ENCODE measurements around the gene DSN1.
A peak's percentile ranks its signal among the peaks of the same experiment; 100 is the strongest.

Gene DSN1, protein sequence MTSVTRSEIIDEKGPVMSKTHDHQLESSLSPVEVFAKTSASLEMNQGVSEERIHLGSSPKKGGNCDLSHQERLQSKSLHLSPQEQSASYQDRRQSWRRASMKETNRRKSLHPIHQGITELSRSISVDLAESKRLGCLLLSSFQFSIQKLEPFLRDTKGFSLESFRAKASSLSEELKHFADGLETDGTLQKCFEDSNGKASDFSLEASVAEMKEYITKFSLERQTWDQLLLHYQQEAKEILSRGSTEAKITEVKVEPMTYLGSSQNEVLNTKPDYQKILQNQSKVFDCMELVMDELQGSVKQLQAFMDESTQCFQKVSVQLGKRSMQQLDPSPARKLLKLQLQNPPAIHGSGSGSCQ

DNA sequence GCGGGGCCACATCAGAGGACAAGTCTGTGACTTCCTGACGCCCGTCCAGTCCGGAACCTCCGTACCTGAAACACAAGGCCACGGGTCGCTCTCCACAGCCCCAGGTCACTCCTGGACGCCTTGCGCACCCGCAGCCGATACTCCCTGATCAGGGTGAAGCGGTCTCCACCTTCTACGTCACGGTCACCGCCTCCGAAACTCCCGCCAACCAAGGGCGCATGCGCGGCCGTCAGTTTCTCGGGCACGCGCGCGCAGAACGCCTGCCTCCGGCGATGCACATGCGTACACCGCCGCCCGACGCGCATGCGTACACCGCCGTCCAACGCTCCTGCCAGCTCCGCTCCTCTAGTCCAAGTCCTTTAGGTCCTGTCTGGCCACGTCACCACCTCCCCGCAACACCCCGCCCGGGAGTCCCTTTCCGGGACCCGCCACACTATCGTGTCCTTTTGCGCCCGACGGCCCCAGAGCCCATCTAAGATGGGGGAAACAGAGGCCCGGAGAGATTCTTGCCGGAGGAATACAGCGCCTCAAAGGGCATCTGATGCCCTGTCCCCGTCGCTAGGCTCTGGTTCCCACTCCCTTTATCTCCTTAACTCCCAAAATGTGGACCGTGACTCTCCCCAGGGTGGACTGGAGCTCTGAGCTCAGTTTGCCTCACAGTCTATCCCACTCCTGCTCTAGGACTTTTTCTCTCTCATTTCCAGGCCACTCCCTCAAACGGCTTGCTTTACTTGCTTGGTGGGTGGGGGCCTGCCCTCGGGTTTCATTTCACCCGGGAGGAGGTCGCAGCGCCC lies at the start of gene DSN1:
TSS of gene DSN1 (minus strand) at position 167 of the 794 bp plus-strand sequence. CDS start 2,305 bp downstream, outside the sequence.
- Mint-ChIP-seq H3K9me3 (no peaks in the 10 kb centered on the region), H3K4me3 (peak within 1 kb of the TSS; percentile 87)
- peak; percentile 100 for DNase-seq (ENCODE audit: low spot score)

DNA sequence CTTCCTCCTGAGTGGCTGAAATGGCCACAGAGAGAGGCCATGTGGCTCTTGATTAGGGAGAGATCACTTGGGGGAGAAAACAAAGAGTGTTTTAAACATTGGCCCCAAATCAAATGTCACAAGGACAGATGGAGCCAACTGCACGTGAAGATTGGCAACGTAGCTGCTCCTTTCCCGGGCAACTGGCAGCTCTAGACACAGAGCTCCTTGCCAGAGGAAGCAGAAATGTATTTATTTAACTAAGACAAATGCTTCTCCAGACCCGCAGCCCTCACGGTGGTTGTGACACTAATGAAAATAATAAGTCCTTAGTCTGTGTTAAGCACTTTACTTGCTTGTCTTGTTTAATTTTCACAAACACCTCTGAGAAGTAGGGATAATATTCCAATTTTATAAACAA lies 49.6 kb upstream of the DSN1 start:
- Mint-ChIP-seq H3K9me3 (no peaks in the 10 kb centered on the region), H3K4me3 (no peak overlapping the region), H3K36me3 (ENCODE audit: low read depth) (peaks cover 2% of the 10 kb centered on the region), H3K4me1 (ENCODE audit: low read depth) (peaks cover 12% of the 10 kb centered on the region), H3K27me3 (ENCODE audit: low read depth) (no peaks in the 10 kb centered on the region), H3K27ac (no peak overlapping the region)
- no peak for DNase-seq (ENCODE audit: low spot score)

More for the DNA sequence above, at the start of gene DSN1:
- Mint-ChIP-seq H3K27me3 (ENCODE audit: low read depth) (peaks cover 2% of the 10 kb centered on the region), H3K36me3 (ENCODE audit: low read depth) (peaks cover 17% of the 10 kb centered on the region), H3K4me1 (ENCODE audit: low read depth) (peaks cover 36% of the 10 kb centered on the region), H3K27ac (peak within 1 kb of the TSS; percentile 98)

DNA sequence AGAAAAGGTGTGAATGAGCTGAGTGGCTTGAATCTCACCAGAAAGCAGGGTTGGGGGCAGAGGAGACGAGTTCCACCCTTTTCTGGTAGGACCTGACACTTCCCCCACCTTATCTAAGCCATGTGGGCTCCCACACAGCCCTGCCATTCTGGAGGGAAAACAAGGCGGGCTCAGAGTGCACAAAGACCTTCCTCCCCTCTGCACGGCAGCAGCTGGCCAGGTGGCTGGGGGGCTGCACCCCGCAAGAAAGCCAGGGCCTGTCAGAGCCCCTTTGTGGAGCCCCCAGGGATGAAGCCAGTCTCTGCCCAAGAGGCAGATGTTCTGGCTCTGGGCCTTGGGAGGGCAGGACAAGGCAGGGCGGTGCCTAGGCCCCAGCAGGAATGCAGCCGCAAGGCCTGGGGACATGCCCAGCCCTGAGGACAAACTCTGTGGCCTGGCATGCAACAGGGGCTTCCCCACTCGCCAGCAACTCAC lies 48.4 kb upstream of the DSN1 start:
- no peak overlapping the region for H3K27ac Mint-ChIP-seq
- peaks cover 2% of the 10 kb centered on the region for H3K36me3 Mint-ChIP-seq (ENCODE audit: low read depth)
- no peaks in the 10 kb centered on the region for H3K27me3 Mint-ChIP-seq (ENCODE audit: low read depth)
- DNase-seq (ENCODE audit: low spot score), result no peak
- peaks cover 3% of the 10 kb centered on the region for H3K4me1 Mint-ChIP-seq (ENCODE audit: low read depth)
- no peaks in the 10 kb centered on the region for H3K9me3 Mint-ChIP-seq
- H3K4me3 Mint-ChIP-seq, result no peak overlapping the region

DNA sequence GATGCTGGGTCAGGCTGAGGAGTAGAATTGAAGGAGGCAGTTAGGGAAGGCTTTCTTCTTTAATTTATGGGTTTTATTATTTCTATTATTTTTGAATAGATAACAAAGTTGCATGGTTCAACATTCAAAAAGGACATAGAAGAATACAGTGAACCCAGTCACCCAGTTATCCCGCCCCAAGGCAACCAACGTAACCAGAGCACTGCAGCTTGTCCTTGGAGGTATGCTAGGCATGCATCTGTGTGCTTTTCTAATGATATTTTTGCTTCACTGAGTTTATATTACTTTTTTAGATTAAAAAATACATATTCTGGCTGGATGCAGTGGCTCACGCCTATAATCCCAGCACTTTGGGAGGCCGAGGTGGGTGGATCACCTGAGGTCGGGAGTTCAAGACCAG lies 47.4 kb upstream of the DSN1 start:
- no peaks in the 10 kb centered on the region for H3K36me3 Mint-ChIP-seq (ENCODE audit: low read depth)
- H3K27ac Mint-ChIP-seq, result no peak overlapping the region
- no peaks in the 10 kb centered on the region for H3K4me1 Mint-ChIP-seq (ENCODE audit: low read depth)
- H3K9me3 Mint-ChIP-seq, result no peaks in the 10 kb centered on the region
- H3K27me3 Mint-ChIP-seq (ENCODE audit: low read depth), result no peaks in the 10 kb centered on the region
- DNase-seq (ENCODE audit: low spot score), result no peak
- H3K4me3 Mint-ChIP-seq, result no peak overlapping the region

DNA sequence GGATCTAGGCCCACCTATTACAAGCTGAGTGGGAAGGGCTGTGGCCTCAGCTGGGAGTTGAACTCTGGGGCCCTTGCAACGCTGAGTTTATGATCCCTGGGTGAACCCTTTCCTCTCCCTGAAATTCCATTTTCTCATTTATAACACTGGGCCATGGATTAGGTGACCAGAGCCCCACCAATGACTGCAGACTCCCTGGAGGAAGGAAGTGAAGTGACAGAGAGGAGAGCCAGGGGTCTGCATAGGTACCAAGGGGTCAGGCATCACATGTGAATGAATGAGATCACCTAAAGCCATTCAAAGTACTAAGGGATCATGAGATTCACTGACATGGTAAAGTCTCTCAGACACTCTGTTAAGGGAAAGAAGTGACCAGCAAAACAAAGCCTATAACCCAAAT lies 46.5 kb upstream of the DSN1 start:
- H3K36me3 Mint-ChIP-seq (ENCODE audit: low read depth), result no peaks in the 10 kb centered on the region
- no peak for DNase-seq (ENCODE audit: low spot score)
- no peak overlapping the region for H3K27ac Mint-ChIP-seq
- no peaks in the 10 kb centered on the region for H3K27me3 Mint-ChIP-seq (ENCODE audit: low read depth)
- H3K9me3 Mint-ChIP-seq, result no peaks in the 10 kb centered on the region
- no peaks in the 10 kb centered on the region for H3K4me1 Mint-ChIP-seq (ENCODE audit: low read depth)
- H3K4me3 Mint-ChIP-seq, result no peak overlapping the region

DNA sequence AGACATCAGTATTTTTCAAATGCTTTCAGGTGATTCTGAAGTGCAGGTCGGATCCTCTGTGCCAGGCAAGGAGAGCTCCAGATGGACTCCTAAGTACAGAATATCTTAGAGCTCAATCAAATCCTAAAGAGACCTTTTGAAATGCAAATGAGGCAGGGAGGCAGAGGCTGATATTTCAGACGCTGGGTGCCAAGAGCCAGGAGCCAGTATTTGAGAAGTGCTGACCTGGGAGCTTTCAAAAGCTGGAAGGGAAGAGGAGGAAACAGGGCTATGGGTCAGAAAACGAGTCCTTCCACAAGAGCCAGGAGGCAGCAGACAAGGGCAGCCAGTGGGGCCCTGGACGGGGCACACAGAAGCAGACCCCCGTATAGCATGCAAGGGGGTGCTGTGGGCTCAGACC lies 46.1 kb upstream of the DSN1 start:
- H3K36me3 Mint-ChIP-seq (ENCODE audit: low read depth), result no peaks in the 10 kb centered on the region
- H3K27ac Mint-ChIP-seq, result no peak overlapping the region
- no peak overlapping the region for H3K4me3 Mint-ChIP-seq
- no peaks in the 10 kb centered on the region for H3K27me3 Mint-ChIP-seq (ENCODE audit: low read depth)
- H3K4me1 Mint-ChIP-seq (ENCODE audit: low read depth), result no peaks in the 10 kb centered on the region
- no peak for DNase-seq (ENCODE audit: low spot score)
- no peaks in the 10 kb centered on the region for H3K9me3 Mint-ChIP-seq

DNA sequence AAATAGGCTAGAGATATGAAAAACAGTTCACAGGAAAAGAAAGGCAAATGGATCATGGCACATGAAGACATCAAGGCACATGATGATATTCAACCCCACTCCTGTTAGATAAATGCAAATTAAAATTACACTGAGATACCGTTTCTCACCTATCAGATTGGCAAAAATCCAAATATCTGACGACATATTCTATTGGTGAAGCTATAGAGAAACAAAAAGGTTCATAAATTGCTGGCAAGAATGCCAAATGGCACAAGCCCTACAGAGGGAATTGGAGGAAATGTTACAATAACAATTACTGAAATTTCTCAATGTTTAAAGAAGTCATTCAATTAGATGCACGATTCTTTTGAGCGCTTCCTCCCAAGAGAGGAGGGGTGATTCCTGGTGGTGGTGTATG lies 45.3 kb upstream of the DSN1 start:
- DNase-seq (ENCODE audit: low spot score), result no peak
- Mint-ChIP-seq H3K27ac (no peak overlapping the region), H3K4me3 (no peak overlapping the region), H3K27me3 (ENCODE audit: low read depth) (no peaks in the 10 kb centered on the region), H3K4me1 (ENCODE audit: low read depth) (no peaks in the 10 kb centered on the region), H3K9me3 (no peaks in the 10 kb centered on the region), H3K36me3 (ENCODE audit: low read depth) (no peaks in the 10 kb centered on the region)

DNA sequence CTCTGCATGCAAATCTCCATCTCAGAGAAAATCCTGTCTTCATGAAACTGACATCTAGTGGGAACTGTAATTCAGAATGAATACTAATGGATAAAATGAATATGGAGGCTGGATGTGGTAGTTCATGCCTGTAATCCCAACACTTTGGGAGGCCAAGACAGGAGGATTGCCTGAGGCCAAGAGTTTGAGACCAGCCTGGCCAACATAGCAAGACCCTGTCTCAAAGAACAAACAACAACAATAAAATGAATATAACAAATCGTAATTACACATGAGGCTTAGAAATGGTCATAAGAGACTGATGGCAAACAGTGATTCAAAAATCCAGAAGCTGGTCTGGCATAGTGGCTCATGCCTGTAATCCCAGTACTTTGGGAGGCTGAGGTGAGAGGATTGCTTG lies 44.6 kb upstream of the DSN1 start:
- H3K4me3 Mint-ChIP-seq, result no peak overlapping the region
- H3K4me1 Mint-ChIP-seq (ENCODE audit: low read depth), result no peaks in the 10 kb centered on the region
- H3K9me3 Mint-ChIP-seq, result no peaks in the 10 kb centered on the region
- peaks cover 2% of the 10 kb centered on the region for H3K36me3 Mint-ChIP-seq (ENCODE audit: low read depth)
- H3K27ac Mint-ChIP-seq, result no peak overlapping the region
- no peaks in the 10 kb centered on the region for H3K27me3 Mint-ChIP-seq (ENCODE audit: low read depth)
- DNase-seq (ENCODE audit: low spot score), result no peak

DNA sequence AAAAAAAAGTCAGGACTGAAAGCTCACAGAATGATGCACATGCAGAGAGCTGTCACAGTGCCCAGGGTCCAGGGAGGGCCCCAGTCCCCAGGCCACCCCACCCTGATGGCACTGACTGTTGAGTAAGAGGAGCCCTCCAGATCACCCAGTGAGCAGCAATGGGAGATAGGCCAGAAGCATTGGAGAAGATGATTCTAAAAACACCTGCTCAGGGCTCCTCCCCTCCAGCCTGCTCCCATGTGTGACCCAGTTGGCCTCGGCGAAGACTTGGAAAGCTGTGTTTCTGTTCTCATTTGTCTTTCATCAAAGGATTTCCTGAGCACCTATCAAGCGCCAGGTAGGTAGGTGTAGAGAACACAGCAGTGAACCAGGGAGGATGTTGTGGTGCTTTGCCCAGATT lies 43.9 kb upstream of the DSN1 start:
- DNase-seq (ENCODE audit: low spot score), result no peak
- Mint-ChIP-seq H3K4me3 (no peak overlapping the region), H3K27ac (no peak overlapping the region), H3K36me3 (ENCODE audit: low read depth) (peaks cover 2% of the 10 kb centered on the region), H3K27me3 (ENCODE audit: low read depth) (no peaks in the 10 kb centered on the region), H3K9me3 (no peaks in the 10 kb centered on the region), H3K4me1 (ENCODE audit: low read depth) (no peaks in the 10 kb centered on the region)

DNA sequence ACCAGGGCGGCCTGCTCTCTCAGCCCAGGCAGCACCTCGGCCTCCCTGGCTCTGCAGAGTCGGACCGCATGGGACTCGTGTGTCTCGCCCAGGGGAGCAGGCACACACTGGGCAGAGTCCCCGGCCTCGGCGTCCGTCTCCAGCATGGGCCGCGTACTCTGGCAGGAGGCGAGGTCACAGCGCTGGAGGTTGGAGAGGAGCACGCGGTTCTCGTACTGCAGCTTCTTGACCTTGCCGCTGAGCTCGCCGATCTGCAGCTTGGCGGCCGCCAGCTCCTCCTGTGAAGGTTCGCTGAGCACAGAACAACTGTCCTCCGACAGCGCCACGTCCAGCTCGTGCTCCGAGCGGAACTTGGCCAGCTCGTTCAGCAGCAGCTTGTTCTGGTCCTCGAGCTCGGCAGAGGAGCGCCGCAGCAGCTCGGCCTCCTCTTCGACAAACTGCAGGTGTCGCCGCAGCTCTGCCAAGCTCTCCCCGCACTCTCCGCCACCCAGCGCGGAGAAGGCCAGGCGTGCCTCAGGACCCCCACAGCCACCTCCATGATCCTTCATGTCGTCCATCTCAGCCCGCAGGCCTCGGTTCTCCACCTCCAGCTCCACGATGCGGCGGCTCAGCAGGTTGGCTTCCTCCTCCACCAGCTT lies 42.0 kb upstream of the DSN1 start:
- no peaks in the 10 kb centered on the region for H3K4me1 Mint-ChIP-seq (ENCODE audit: low read depth)

DNA sequence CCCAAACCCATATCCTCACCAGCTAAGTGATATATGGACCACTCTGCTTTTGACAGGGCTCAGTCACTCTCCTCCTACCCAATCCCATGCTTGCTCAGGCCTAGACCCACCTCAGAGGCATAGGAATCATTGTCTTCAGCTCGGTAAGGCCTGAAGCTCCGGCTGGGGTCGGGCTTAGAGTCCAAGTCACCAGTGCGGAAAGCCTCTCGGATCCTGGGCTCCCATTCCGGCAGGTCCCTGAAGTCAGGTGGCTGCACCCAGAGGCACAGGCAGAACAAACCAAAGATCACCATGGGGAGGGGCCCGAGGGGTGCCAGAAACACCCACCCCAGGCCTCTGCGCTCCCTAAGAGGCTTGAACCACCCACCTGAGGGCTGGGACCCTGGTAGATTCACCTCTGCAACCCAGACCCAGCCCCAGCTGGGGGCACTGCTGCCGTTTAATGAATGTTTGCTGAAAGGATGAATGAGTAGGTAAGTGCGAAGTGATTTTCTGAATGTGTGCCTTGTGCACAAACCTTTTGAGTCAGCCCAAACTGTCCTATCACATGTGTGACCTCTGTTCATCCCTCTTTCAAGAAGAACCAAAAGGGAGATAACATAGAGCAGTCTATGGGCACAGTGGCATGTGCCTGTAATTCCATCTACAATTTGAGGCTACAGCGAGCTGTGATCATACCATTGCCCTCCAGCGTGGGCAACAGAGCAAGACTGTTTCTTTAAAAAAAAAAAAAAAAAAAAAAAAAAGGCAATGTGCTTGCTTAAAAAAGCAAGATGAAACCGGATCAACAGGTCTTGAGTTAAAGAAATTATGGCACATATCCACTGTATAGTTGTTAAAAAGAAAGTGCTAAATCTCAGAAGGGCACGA lies 39.3 kb upstream of the DSN1 start:
- Mint-ChIP-seq H3K4me1 (ENCODE audit: low read depth) (peaks cover 2% of the 10 kb centered on the region), H3K9me3 (no peaks in the 10 kb centered on the region), H3K36me3 (ENCODE audit: low read depth) (peaks cover 5% of the 10 kb centered on the region), H3K27ac (no peak overlapping the region), H3K4me3 (no peak overlapping the region), H3K27me3 (ENCODE audit: low read depth) (no peaks in the 10 kb centered on the region)
- DNase-seq (ENCODE audit: low spot score), result no peak

More for the DNA sequence above, 42.0 kb upstream of the DSN1 start:
- H3K4me3 Mint-ChIP-seq, result no peak overlapping the region
- DNase-seq (ENCODE audit: low spot score), result no peak
- no peaks in the 10 kb centered on the region for H3K9me3 Mint-ChIP-seq
- H3K27ac Mint-ChIP-seq, result no peak overlapping the region
- no peaks in the 10 kb centered on the region for H3K27me3 Mint-ChIP-seq (ENCODE audit: low read depth)
- peaks cover 2% of the 10 kb centered on the region for H3K36me3 Mint-ChIP-seq (ENCODE audit: low read depth)

DNA sequence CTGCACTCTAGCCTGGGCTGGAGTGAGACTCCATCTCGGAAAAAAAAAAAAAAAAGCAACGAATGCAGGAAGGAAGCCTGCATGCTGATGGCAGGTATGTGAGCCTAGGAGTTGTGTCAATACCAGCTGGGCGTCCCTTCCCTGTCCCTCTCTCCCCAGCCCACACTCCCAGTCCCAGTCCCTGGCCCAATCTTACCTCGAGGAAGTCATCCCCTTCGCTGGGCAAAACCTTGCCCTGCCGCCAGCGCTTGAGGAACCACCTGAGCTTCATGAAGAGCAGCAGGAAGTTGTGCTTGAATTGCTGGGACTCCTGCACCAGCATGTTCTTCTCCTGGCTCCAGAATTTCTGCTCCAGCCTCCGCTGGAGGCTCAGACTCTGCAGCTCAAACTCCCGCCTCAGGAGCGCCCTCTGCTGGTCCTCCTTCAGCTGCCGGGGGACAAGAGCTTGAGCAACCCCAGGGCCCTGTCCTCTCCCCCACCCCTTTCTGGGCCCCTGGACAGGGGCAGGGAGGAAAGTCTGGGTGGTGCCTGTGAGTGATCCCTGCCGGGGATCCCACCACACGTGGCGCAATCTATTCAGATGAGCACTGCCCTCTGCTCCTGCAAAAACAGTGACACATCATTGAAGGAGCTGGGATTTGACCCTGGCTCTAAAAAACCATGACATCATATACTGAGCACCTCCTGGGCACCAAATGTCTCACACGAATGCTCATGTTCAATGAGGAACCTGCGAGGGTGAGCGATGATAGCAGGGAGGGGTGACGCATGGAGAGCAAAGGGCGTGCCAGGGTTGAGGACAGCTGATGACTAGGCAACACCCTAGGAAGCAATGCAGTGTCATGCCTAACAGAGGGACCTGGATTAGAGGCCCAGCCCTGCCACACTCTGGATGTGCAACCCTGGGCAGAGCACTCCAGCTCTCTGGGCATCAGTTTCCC lies 35.0 kb upstream of the DSN1 start:
- H3K27me3 Mint-ChIP-seq (ENCODE audit: low read depth), result no peaks in the 10 kb centered on the region
- no peak overlapping the region for H3K27ac Mint-ChIP-seq
- H3K36me3 Mint-ChIP-seq (ENCODE audit: low read depth), result peaks cover 2% of the 10 kb centered on the region

More for the DNA sequence above, 35.0 kb upstream of the DSN1 start:
- Mint-ChIP-seq H3K9me3 (no peaks in the 10 kb centered on the region), H3K4me1 (ENCODE audit: low read depth) (peaks cover 2% of the 10 kb centered on the region), H3K4me3 (no peak overlapping the region)
- DNase-seq (ENCODE audit: low spot score), result peak; percentile 38

Measured in T-helper 2 cell treated with Interferon-gamma antibody and Interleukin-4, amounts not matched to agents 5 μg/mL and 100 μg/mL, for 36 hours (primary cell).